Activated CD4-positive, alpha-beta T cell treated with anti-CD3 and anti-CD28 coated beads, Interleukin-2, Interleukin-4, amounts not matched to agents 100 ng/mL and 50 ng/mL, durations not matched to agents 16 hours and 8 hours (primary cell): ENCODE results near the gene CCNQ.
A peak's percentile ranks its signal among the peaks of the same experiment; 100 is the strongest.

Experiments
- DNase-seq: peaks from one replicate; pipeline ENCODE4 v3.0.0-alpha.2; 2020; ENCODE audit warnings: low spot score

The CCNQ gene

DNA sequence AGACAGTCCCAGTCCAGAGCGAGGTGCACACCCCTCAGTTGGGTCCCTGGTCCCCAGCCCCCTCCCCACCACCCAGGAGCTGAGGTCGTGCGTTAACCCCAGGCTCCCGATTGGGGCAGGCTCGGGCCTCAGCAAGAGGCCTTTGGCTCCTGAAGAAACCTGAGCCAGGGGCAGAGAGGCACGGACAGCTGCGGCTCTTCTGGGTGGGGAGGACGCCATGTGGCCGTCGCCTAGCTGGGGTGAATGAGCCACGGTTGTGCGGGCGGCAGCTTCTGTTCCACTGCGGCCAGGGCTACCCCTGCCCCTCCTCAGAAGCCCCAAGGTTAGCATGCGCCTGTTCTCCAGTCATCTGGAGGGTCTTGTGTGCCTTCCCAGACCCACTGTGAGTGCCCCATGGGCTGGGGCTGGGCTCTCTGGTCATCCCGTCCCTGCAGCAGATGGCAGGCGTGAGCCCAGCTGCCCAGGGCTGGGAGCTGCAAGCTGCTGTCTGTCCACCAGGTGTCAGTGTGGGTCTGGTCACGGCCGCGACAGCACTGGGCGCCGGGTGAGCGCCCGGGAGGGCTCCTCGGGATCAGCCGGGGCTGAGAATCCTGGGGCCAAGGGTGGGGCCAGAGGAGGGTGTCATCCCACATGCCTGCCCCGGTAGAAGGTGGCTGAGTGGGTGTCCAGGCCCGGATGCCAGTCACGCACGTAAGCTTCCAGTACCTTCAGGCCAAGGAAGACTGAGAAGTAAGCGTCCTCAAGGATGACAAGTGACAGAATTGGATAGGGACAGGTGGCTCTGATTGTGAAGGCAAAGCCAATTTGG lies 59.6 kb downstream of the CCNQ start:
- DNase-seq = peak; percentile 69

DNA sequence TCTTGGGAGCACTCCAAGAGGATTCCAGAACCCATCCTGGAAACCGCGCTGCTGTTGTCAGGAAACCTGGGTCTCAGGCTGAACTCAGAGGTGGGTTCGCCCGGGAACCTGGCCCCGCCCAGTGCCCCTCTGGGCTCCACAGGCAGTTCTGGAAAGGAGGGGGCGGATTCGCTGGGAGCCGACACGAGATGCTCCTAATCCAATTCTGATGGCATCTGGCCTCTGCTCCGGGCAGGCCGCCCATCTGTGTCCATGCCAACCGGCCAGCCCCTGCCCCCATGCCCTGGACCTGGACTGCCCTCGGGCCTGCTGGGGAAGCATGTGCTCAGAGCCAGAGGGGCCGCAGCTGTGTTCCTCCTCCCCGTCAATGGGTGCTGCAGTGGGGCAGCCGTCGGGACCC lies 60.5 kb downstream of the CCNQ start:
- DNase-seq = no peak
